HG03442 (cell line): ENCODE data around the gene LPCAT2.

ENCODE experiments used
- ATAC-seq: cut with Tn5 transposase; IDR thresholded peaks from one replicate; pipeline ENCODE4 v1.9.1; 2021; ENCODE audit warnings: mild to moderate bottlenecking, moderate library complexity; ENCODE audit not compliant: unreplicated experiment

LPCAT2 gene

GRCh38 chr16:55508941-55509931, at the start of gene LPCAT2:
Gene LPCAT2, plus strand, starts transcription at chr16:55509072. Its CDS starts 110 bp downstream, at chr16:55509182.
- ATAC-seq, result peak; percentile 50

- ATAC-seq, result no peak
Measured at GRCh38 chr16:55462241-55462640, 46.6 kb upstream of the LPCAT2 start.

- ATAC-seq, result no peak
Measured at GRCh38 chr16:55464375-55464774, 44.5 kb upstream of the LPCAT2 start.

GRCh38 chr16:55465077-55465896, 43.6 kb upstream of the LPCAT2 start:
- ATAC-seq, result peak; percentile 93

GRCh38 chr16:55466209-55466608, 42.7 kb upstream of the LPCAT2 start:
- no peak for ATAC-seq

GRCh38 chr16:55467898-55468297, 41.0 kb upstream of the LPCAT2 start:
- no peak for ATAC-seq

- ATAC-seq, result no peak
Measured at GRCh38 chr16:55468352-55468990, 40.4 kb upstream of the LPCAT2 start.

- no peak for ATAC-seq
Measured at GRCh38 chr16:55469821-55470532, 38.9 kb upstream of the LPCAT2 start.

- ATAC-seq, result no peak
Measured at GRCh38 chr16:55470533-55471371, 38.1 kb upstream of the LPCAT2 start.

- ATAC-seq, result peak; percentile 77
Measured at GRCh38 chr16:55471448-55472097, 37.3 kb upstream of the LPCAT2 start.

- ATAC-seq, result no peak
Measured at GRCh38 chr16:55473587-55473986, 35.3 kb upstream of the LPCAT2 start.

GRCh38 chr16:55474821-55475220, 34.1 kb upstream of the LPCAT2 start:
- ATAC-seq, result no peak

GRCh38 chr16:55475919-55476318, 33.0 kb upstream of the LPCAT2 start:
- no peak for ATAC-seq

- ATAC-seq, result no peak
Measured at GRCh38 chr16:55476625-55477533, 32.0 kb upstream of the LPCAT2 start.

GRCh38 chr16:55477736-55478135, 31.1 kb upstream of the LPCAT2 start:
- ATAC-seq, result no peak

GRCh38 chr16:55478827-55479429, 29.9 kb upstream of the LPCAT2 start, which contains the start of gene MMP2:
Gene MMP2, plus strand, starts transcription at chr16:55479198. Its CDS starts 282 bp downstream, at chr16:55479480.
- no peak for ATAC-seq

GRCh38 chr16:55479430-55480140, 29.3 kb upstream of the LPCAT2 start:
- no peak for ATAC-seq
